ENCODE results near the gene BTAF1. TPM values are rescaled to one million over a fixed set of nuclear protein-coding genes. Genes with fewer than 3 reads are reported as not detected.
"Not testable (repeated sequence)": the region's sequence is repeated elsewhere in the genome, so short reads cannot be mapped to it uniquely, and the experiment has no call there.

The BTAF1 gene
- 10 to 100 TPM; 18.2 to 30.7 (median 25.2) TPM for polyA plus RNA-seq (ENCODE audit: insufficient read length in 10 of 10)
- long read RNA-seq, donor 1, result 0 reads
- long read RNA-seq, donor 2, result 0 reads
- long read RNA-seq, donor 3, result 0 reads
- long read RNA-seq, donor 4, result 0 reads
- long read RNA-seq, donor 5, result 0 reads
- long read RNA-seq, donor 6, result 0 reads
- long read RNA-seq, donor 7, result 0 reads
- long read RNA-seq, donor 8, partial matches to known transcripts, result 8 of 8 reads
- long read RNA-seq, donor 8, other reads (novel, unspliced or antisense), result 0 of 8 reads
- long read RNA-seq, donor 9, result 0 reads

DNA sequence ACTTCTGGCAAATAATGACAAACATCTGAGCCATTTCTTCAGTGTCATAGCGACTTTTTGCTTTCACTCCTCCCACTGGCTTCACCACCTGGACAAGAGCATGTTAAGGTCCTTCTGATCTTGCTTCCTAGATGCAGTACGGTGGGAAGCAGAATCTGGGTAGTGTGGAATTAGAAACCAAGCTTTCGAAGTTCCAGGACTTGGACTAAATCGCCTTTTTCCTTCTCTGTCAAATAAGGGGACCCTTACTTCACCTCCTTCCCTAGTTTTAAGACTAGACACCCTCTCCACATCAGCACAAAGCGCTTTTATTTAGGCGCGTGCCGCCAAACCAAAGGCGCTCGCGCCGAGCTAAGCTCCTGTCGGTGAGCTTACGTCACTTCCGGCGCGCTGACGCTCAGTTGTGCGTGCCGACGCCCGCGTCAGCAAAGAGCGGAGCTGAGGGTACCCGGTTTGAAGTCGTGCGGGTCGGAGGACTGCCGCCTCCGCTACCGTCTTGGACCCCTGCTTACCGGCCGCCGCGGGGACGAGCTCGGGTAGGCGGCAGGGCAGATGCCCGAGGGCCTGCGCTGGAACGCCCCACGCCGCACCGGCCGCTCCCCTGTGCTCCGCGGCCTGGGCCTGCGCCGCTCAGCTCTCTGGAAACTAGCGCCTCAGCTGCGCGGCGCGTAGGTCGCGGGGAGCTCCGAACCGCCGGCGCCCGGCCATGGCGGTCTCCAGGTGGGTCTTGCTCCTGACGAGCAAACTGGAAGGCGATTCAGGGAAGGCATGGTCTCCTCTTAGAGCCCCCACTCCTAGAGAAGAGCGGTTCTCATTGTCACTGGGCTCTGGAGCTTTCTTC is at the start of gene BTAF1:
Gene BTAF1, plus strand, starts transcription at position 400 of the 841 bp plus-strand sequence. Its CDS starts 307 bp downstream, at position 707.
- DNase-seq, result peak; percentile 94 to 99 (median 97)

DNA sequence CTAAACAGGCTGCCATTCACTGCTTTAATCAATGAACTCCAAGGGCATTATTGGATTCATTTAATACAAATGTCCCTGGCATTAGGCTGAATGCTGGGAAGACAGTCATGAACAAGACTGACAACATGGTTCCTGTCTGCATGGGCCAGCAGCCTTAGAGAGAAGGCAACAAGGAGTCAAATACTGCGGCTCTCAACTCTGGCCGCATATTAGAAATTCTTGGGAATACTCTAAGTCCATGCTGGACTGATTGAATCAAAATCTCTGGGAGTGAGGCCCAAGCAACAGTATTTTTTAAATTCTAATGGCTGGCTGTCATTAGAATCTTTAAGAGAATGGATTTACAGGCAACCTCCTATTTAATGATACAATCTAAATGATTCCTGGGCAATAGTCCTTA is 48.4 kb upstream of the BTAF1 start:
- DNase-seq, result no peak

DNA sequence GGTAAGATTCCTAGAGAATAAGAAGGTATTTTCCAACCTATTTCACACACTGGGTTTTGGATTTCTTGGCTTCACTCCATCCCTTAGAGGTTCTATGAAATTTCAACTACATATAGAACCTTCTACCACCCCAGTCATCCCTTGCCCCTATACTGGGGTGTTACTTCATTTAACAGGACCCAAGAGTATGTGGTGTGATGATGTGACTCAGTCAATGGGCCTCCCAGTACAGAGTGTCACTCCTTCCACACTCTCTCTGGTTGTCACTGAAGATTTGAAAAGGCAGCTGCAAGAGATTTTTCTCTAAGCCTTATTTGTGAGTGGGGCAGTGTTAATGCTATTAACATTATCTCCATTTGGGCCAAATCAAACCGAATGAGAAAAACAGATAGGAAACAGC is 47.8 kb upstream of the BTAF1 start:
- no peak for DNase-seq

DNA sequence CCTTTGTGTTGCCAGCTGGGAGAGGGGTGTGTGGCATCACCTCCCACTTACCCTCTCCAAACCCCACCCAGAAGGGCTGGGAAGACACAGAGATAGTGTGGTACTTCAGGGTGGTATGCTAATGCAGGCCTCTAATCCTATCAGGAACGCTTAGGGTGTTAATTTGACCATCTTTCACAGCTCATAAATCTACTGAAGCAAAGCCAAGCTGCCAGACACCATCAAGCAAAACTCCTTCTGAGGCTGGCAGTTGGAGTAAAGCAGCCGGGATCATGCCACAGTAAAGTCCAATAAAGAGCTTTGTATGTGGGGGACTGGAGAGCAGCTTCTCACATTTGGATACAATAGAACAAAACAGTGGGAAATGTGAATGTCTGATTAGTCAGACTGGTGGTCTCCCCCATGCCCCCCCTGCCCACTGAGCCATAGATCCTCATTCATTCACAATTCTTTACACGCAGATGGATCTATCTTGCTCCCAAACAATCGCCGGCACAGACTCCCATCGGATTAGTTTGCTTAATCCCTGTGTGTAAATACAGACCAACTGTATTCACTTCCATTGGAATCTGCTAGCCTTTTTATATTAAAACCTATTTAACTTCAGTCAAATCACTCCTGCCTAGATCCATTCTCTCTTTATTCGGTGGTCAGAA is 43.9 kb upstream of the BTAF1 start:
- DNase-seq, result no peak

DNA sequence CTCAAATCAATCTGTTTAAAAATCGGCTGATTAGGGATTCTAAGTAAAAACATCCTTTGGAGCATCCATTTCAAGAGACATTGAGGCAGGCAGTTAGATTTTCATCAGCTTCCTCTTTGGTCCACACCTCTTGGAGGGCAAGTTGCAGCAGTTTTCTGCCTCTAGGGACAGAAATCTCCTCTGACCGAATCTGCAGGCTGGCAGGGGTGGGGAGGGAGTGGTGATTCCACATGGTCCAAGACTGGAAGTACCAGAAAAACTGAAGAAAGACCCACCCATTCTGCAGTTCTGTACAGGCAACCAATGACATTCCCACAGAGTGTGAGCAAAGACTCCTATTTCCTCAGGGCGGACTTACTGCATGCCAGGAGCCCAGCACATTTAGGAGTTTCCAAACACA is 43.3 kb upstream of the BTAF1 start:
- no peak for DNase-seq

DNA sequence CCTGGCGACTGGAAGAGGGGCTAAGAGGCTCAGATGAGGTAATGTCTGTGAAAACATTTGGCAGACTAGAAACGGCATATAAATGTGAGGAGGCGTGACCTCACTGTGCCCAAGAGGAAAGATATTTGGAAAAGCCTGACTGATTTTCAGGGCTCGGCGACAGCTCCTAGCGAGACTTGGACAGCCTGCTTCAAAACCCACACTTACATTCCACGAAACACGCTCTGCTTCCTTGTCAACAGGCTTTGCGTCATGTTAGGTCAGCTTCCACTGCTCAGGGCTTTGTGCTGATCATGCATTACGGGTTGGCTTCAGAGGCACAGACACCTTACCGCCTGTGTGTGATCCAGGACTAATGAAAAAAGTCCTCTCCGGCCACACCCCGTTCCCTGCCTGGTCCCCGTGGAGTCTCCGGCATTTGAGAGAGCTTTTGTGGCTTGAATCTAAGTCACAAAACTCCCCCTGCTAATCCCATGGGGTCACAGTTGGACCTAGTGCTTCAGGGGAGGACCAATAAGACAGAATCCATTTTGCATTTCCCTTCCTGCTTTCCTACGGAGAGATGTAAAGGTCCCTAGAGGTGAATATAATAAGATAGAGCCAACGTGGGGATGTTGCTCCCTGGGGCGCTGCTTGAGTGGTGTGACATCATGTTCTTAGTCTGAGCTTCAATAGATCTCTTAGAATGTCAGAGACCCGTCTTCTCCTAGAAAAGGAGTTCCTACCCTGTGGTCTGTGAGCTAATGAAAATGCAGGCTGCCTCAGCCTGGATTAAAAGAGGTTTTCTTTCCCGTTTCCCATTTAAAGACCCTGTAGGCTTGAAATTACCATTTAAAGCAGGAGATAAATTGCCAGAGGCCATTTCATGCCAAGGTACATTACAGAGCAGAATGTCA is 39.8 kb upstream of the BTAF1 start:
- peak; percentile 24 to 82 (median 55) for DNase-seq

DNA sequence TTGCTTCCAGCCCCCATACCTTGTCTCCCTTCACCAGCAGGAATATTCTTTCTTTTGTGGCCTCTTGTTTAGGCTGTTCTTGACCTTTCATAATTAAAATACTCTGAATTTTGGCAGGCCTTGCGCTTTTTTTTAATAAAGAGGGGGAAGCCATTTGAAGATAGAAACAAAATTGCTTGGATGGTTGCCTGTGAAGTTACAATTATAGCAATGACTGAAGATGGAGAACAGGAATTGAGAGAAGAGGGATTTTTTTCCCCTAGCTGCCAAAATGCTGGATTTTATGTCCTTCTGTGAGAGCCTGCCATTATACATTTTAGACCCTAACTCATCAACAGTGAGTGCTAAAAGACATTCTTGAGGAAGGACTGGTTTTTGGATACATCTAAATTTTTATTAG is 39.0 kb upstream of the BTAF1 start:
- DNase-seq, result peak in 1 of 3 donors; percentile 34

DNA sequence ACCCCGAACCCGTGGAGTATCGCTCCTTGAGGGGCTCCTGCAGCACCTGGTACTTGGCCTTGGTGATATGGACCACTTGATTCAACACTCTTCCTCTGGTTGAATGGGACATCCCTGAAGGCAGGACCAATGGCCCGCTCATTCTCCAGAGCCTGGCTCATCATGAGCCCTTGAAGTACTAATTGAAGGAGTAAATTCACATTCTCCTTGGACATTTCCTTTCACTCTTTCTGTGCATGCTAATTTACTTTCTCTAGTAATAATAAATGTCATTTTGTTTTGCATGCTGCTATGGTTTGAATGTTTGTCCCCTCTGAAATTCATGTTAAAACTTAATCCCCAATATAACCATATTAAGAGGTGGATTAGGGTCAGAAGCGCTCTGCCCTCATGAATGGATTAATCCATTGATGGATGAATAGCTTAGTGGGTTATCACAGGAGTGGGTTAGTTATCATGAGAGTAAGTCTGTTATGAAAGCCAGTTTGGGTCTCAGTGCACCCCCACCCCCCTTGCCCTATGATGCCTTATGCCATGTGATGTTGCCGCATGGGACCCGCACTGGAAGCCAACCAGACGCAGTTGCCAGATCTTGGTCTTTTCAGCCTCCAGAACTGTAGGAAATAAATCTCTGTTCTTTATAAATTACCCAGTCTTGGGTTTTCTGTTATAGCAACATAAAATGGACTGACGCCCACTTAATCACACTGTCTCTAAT is 38.0 kb upstream of the BTAF1 start:
- no peak for DNase-seq

DNA sequence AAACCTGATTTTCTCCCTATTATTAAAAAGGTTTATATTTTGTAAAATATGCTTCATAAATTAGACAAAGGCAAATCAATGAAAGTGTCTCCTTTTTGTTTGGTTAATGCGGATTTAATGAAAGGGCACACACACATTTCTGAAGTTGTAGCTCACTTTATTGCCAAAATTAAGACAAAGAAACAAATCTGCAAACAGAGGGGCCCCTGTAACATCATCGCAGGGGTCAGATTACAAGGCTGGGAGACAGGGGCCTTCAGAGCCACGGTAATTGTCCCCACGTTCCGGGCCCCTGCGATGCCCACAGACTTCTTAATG is 36.7 kb upstream of the BTAF1 start:
- no peak for DNase-seq

DNA sequence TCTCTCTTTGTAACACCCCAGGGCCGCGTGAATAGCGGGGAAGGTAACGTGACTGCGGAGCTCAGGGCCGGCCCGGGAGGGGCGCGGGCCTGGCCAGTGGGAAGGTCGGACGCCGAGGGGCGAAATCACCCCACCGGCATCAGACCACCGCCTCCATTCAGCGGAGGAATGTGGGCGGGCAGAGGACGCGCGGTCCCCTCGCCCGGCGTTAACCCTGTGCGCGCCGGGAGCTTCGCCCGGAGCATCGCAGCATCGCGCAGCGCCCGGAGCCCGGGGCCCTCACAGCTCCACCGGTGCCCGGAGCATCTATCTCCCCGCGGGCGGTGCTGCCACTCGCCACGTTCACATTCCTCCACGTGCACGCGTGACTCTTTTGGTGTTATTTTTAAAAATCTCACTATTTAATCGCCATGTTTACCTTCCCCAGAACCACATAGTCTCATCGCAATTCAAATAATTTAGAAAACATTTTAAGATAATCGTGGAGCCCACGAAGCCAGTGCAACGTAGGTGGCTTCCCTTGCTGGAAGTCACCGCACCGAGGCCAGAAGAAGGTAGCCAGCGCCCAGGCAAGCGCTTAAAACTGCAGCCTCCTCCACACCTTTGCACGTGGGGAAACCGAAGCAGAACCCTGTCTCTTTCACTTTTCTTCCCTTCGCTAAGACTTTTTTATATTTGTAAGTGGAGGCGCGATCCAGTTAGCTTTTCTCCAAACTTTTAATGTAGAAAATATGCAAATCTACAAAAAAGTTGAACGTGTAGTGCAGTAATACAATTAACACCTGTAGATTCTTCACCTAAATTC is 36.1 kb upstream of the BTAF1 start:
- DNase-seq, result peak in 2 of 3 donors; percentile 39 to 72

DNA sequence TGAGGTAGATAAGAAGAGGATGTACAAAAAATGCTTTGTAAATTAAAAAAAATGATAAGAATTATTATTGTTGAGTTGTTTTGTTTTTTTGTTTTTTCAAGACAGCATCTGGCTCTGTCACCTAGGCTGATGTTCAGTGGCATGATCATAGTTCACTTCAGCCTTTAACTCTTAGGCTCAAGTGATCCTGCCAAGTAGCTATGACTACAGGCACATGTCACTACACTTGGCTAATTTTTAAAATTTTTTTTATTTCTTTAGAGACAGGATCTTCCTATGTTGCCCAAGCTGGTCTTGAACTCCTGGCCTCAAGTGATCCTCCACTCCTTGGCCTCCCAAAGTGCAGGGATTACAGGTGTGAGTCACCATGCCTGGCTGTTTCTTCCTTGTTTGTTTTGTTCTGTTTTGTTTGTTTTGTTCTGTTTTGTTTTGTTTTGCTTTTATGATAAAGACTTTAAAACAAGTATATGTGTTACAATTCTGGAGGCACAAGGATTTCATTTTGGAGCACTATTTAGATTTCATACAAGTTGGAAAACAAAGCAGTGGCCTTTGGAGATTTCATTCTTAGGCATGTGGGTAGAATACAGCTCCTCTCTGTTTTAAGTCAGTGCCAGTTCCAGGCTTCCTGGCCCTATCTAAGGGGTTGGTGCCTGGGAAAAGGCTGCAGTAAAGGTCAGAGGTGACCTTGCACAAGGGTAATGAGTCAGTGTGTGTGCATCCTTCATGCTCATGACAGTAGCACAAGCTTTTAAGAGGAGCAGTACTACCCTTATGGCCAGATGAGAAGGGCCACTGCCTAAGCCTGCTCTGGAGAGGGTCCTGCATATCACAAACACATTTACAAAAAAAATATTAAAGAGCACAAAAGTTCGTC is 32.2 kb upstream of the BTAF1 start:
- no peak for DNase-seq

DNA sequence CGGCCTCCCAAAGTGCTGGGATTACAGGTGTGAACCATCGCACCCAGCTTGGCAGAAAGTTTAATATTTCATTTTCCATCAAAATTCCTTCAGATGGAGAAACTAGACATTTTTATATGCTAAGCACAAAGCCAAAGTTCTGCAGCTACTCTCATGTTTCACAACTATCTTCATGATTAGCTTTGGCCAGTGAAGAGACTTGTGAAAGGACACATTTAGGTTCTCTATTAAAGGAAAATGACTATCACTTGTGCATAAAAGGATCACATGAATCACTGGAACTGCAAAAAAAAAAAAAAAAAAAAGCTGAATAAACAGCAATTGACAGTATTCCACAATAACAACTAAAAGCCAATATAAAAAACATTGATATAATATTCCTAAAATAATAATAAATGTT is 30.5 kb upstream of the BTAF1 start:
- DNase-seq, result no peak

DNA sequence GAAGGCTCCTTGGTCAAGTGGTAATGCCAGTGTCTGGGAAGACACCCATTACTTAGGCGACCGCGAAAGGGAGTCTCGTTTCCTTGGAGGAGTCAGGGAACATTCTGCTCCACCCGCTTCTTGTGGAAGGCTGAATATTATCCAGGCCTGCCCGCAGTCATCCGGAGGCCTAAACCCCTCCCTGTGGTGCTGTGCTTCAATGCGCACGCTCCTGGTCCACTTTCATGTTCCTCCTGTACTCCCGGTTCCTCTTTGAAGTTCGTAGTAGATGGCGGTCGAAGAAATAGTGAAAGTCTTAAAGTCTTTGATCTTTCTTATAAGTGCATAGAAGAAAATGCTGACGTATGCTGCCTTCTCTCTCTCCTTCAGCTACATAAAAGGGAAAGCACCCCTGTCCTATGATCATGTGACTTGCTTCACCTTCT is 29.3 kb upstream of the BTAF1 start:
- DNase-seq, result not testable (repeated sequence)

DNA sequence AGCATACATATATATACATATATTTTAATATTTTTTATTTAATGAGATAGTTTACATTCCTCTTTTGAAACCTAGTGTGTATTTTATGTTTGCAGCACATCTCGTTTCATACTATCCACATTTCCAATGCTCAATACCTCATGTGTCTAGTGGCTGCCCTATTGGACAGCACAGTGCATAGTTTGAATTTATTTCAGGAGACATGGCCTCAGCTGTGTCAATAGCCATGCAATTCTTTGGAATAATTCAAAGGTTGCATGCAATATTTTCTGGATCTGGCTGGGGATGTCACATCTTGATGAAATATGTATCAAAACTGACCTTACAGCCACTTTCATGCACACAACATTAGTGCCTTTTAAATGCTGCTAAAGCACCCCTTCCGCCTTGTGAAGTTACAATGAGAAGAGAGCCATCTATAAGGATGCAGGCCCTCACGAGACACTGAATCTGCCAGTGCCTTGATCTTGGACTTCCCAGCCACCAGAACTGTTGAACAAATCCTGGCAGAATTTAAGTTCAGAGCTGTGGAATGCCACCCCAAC is 27.3 kb upstream of the BTAF1 start:
- no peak for DNase-seq

DNA sequence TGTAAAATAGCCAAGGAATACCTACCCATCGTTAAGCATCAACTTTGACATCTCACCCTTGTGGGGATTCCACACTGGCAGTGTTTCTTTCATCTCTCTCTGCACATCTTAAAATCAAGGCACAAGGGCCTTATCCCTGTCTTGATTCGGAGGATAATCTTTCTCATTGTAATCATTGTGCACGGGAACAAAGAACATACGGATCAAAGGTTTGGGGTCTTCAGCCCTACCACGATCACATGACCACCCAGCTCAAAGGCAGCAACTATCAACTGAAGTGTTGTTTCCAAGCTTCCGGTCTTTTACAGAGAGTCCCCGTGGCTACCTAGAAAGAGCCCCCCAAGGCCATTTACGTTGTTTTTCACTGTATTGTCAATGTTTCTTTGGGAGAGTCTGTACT is 26.1 kb upstream of the BTAF1 start:
- DNase-seq, result no peak

DNA sequence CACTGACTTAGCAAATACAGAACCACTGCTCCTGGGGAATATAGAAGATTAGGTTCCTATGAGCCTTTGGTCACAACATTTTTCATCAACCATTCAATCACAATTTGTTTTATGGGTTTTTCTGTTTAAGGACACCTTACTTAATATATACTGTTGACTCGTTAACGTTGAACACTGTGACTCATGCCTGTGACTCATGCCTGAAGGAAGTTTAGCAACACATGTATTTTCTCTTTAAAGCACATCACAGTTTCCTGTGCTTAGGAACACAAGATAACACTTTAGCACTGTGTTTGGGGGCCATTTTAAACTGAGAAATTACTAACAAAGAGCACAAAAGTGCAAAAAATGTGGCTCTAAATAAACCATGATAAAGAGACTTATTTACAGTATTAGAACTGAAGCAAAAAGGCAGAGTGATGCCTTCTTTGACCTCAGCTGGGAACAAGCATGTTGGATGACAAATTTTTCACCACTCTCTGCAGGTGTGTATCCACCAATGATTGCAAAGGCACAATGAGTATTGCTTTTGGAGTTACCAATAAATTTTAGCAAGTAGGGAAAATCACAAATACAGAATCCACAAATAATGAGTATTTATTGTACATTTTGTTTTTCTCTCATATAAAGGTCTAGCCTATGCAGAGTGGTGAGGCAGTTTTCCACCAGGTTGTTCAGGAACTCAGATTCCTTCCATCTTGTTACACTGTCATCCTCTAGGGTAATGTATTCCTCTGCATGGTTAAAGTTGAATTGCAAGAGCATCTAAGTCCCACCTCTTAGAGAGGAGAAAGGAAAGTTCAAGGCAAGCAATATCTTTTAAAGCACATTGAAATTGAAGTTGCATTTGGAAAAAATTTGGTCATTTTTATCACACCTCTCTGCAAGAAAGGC is 21.5 kb upstream of the BTAF1 start:
- DNase-seq, result peak in 1 of 3 donors; percentile 65

DNA sequence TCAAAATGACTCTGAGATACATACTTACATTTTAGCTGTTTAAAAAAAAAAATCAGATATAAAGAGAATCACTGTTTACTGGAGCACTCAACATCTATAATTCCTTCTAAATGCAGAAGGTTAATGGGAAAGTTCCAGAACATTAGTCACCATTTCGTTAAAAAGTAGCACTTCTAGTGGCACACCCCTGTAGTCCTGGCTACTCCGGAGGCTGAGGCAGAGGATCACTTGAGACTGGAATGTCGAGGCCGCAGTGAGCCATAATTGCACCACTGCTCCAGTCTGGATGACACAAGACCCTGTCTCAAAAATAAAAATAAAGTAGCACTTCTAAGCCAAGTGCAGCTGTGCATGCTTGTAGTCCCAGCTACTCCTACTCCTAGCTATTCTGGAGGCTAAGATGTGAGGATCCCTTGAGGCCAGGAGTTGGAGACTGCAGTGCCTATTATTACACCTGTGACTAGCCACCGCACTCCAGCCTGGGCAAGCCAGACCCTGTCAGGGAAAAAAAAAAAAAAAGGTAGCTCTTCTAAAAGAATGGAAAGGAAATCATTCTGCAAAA is 16.5 kb upstream of the BTAF1 start:
- DNase-seq, result no peak

Measured in muscle of back (tissue), 13 donors.